Stimulated activated CD8-positive, alpha-beta memory T cell treated with anti-CD3 and anti-CD28 coated beads, Interleukin-15, amount 100 ng/mL, for 48 hours (primary cell): ENCODE results near the gene NRXN3.

Experiments
- DNase-seq, 2 donors: peaks; one replicate each; pipeline ENCODE4 v3.0.0-alpha.2; 2020; ENCODE audit warnings: low read depth in 2 of 2

Gene NRXN3

GRCh38 chr14:78637489-78637888, 467.3 kb downstream of the NRXN3 start:
- DNase-seq = no peak

- no peak for DNase-seq
These were observed 467.8 kb downstream of the NRXN3 start for GRCh38 chr14:78637908-78638475.

GRCh38 chr14:78638926-78639325, 468.8 kb downstream of the NRXN3 start:
- DNase-seq = no peak

GRCh38 chr14:78644824-78645559, 474.8 kb downstream of the NRXN3 start:
- DNase-seq = no peak

- DNase-seq = no peak
These were observed 482.6 kb downstream of the NRXN3 start for GRCh38 chr14:78652727-78653126.

GRCh38 chr14:78653173-78653572, 483.0 kb downstream of the NRXN3 start:
- DNase-seq = no peak

GRCh38 chr14:78657451-78657850, 487.3 kb downstream of the NRXN3 start:
- DNase-seq = no peak

- DNase-seq = no peak
These were observed 494.7 kb downstream of the NRXN3 start for GRCh38 chr14:78664841-78665240.

- no peak for DNase-seq
These were observed 496.3 kb downstream of the NRXN3 start for GRCh38 chr14:78666336-78667056.

- no peak for DNase-seq
These were observed 497.0 kb downstream of the NRXN3 start for GRCh38 chr14:78667141-78667540.

- DNase-seq = no peak
These were observed 503.7 kb downstream of the NRXN3 start for GRCh38 chr14:78673845-78674244.

GRCh38 chr14:78674820-78675219, 504.6 kb downstream of the NRXN3 start:
- no peak for DNase-seq

GRCh38 chr14:78683206-78683605, 513.0 kb downstream of the NRXN3 start:
- no peak for DNase-seq

GRCh38 chr14:78683981-78684380, 513.8 kb downstream of the NRXN3 start:
- no peak for DNase-seq

- DNase-seq = no peak
These were observed 518.3 kb downstream of the NRXN3 start for GRCh38 chr14:78688503-78688902.

- DNase-seq = no peak
These were observed 520.7 kb downstream of the NRXN3 start for GRCh38 chr14:78690836-78691235.

- DNase-seq = no peak
These were observed 527.2 kb downstream of the NRXN3 start for GRCh38 chr14:78697341-78697740.

GRCh38 chr14:78698991-78699390, 528.8 kb downstream of the NRXN3 start:
- DNase-seq = no peak

GRCh38 chr14:78700236-78700635, 530.1 kb downstream of the NRXN3 start:
- DNase-seq = no peak

GRCh38 chr14:78701246-78701645, 531.1 kb downstream of the NRXN3 start:
- DNase-seq = no peak

- DNase-seq = no peak
These were observed 534.8 kb downstream of the NRXN3 start for GRCh38 chr14:78704965-78705364.

GRCh38 chr14:78705989-78706388, 535.8 kb downstream of the NRXN3 start:
- DNase-seq = no peak
